PFSK-1 (cell line): ENCODE data around the gene HTR3E.

Source experiments
- POLR2AphosphoS5 ChIP-seq: IDR thresholded peaks from 2 replicates; pipeline ENCODE4 v1.6.1; 2012; ENCODE audit warnings: low read depth, mild to moderate bottlenecking, control low read depth, low read length, moderate library complexity
- TF ChIP-seq, protein P1 (sequence below), 2 experiments: IDR thresholded peaks; 2 replicates each; pipeline versions ENCODE4 v1.6.1 to v1.8.0; 2011 to 2012; ENCODE audit warnings: low read depth in 2 of 2, low read length in 2 of 2, control low read depth in 1 of 2, inconsistent platforms in 1 of 2, mild to moderate bottlenecking in 1 of 2, moderate library complexity in 1 of 2; ENCODE audit not compliant: insufficient read depth in 1 of 2

DNA sequence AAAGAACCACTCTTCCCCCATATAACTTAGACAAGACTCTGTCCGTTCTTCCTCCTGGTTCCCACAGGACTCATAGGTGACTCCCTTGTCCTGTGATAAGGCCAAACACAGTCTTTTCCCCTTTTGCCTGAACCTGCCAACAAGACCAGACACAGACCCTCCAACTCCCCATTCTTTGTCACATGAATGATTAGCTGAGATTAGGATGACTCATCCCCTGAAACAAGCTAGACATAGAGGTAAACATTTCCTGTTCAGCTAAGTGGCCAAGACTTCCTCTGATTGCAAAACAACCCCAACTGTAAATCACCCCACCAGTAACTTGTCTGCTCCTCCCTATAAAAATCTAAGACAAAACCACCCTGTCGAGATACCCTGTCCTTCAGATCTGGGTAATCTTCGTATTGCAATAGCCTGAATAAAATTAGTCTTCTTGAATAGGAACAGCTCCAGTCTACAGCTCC lies 11.4 kb upstream of the HTR3E start:
- TF ChIP-seq POLR2AphosphoS5 = no peak
- TF ChIP-seq, protein P1, sequence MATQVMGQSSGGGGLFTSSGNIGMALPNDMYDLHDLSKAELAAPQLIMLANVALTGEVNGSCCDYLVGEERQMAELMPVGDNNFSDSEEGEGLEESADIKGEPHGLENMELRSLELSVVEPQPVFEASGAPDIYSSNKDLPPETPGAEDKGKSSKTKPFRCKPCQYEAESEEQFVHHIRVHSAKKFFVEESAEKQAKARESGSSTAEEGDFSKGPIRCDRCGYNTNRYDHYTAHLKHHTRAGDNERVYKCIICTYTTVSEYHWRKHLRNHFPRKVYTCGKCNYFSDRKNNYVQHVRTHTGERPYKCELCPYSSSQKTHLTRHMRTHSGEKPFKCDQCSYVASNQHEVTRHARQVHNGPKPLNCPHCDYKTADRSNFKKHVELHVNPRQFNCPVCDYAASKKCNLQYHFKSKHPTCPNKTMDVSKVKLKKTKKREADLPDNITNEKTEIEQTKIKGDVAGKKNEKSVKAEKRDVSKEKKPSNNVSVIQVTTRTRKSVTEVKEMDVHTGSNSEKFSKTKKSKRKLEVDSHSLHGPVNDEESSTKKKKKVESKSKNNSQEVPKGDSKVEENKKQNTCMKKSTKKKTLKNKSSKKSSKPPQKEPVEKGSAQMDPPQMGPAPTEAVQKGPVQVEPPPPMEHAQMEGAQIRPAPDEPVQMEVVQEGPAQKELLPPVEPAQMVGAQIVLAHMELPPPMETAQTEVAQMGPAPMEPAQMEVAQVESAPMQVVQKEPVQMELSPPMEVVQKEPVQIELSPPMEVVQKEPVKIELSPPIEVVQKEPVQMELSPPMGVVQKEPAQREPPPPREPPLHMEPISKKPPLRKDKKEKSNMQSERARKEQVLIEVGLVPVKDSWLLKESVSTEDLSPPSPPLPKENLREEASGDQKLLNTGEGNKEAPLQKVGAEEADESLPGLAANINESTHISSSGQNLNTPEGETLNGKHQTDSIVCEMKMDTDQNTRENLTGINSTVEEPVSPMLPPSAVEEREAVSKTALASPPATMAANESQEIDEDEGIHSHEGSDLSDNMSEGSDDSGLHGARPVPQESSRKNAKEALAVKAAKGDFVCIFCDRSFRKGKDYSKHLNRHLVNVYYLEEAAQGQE (IDR thresholded peaks at IDR 0.05; ENCODE audit: insufficient read depth in 1 of 2, low read depth in 2 of 2, low read length in 2 of 2) = no peak
